Coronary artery (tissue), 2 donors: ENCODE results near the gene ATXN1.
A peak's percentile ranks its signal among the peaks of the same experiment; 100 is the strongest.

Experiments
- DNase-seq: peaks from one replicate; pipeline ENCODE4 v3.0.0-alpha.2; 2017; ENCODE audit warnings: low spot score
- H3K27ac ChIP-seq, 2 donors: fragments of 200-600 bp; sonication (generic); one replicate each; pipeline ENCODE4 v1.5.1; 2016 to 2019
- H3K4me3 ChIP-seq: fragments of 200-600 bp; sonication (generic); 2 replicates; pipeline ENCODE4 v1.5.1; 2016; ENCODE audit warnings: mild to moderate bottlenecking, moderate library complexity
- TF ChIP-seq, protein P1 (sequence below): fragments of 200-600 bp; sonication (generic); IDR thresholded peaks from one replicate; pipeline ENCODE4 v1.5.1; 2019; ENCODE audit warnings: antibody characterized with exemption

ATXN1 gene

DNA sequence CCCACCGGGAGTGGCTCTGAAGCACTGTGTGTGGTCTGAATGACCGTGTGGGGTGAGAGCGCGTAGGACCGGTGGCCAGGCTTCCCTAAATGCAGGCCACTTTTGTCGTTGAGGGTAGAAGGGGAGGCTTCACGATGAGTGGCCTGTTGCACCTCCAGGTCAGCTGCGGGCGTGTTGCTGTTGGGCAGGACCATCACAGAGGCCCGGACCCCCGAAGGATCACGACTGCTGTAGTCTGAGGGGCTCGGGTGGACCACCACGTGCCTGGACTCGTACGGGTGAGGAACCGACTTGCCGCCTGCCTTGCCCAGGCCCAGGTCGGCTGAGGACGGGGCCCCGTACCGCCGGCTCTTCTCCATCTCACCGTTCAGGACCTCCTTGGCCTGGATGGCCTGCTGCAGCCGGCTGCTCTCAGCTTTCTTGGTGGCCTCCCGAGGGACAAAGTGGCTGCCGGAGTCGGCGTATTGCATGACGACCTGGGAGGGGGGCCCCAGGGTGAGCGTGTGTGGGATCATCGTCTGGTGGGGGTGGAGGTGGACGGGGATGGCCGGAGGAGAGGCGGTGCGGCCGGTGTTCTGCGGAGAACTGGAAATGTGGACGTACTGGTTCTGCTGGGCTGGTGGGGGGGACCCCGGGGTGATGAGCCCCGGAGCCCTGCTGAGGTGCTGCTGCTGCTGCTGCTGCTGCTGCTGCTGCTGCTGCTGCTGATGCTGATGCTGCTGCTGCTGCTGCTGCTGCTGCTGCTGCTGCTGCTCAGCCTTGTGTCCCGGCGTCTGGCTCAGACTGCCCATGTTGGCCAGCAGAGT lies 434.1 kb downstream of the ATXN1 start:
- Histone ChIP-seq H3K27ac (no peak overlapping the region), H3K4me3 (no peak overlapping the region)
- TF ChIP-seq, protein P1, sequence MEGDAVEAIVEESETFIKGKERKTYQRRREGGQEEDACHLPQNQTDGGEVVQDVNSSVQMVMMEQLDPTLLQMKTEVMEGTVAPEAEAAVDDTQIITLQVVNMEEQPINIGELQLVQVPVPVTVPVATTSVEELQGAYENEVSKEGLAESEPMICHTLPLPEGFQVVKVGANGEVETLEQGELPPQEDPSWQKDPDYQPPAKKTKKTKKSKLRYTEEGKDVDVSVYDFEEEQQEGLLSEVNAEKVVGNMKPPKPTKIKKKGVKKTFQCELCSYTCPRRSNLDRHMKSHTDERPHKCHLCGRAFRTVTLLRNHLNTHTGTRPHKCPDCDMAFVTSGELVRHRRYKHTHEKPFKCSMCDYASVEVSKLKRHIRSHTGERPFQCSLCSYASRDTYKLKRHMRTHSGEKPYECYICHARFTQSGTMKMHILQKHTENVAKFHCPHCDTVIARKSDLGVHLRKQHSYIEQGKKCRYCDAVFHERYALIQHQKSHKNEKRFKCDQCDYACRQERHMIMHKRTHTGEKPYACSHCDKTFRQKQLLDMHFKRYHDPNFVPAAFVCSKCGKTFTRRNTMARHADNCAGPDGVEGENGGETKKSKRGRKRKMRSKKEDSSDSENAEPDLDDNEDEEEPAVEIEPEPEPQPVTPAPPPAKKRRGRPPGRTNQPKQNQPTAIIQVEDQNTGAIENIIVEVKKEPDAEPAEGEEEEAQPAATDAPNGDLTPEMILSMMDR, result no peak
- DNase-seq, result no peak

DNA sequence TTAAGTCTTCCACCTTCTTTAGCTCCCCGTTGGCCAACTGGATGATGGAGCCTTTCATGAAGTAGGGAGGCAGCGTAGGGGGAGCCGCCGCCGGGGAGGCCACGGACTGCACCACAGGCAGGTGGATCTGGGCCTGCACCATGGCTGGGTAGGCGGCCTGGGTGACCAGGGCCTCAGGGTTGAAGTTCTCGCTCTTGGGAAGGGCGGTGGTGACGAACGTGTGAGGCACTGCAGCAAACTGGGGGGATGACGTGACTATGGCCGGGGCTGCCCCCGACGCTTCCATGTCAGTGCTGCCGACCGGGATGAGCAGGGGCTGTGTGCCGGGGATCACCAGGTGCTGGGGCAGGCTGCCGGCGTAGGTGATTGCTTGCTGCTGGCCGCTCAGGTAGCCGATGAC lies 434.7 kb downstream of the ATXN1 start:
- no peak for DNase-seq
- TF ChIP-seq, protein P1, result no peak
- Histone ChIP-seq H3K4me3 (no peak overlapping the region), H3K27ac (no peak overlapping the region)

DNA sequence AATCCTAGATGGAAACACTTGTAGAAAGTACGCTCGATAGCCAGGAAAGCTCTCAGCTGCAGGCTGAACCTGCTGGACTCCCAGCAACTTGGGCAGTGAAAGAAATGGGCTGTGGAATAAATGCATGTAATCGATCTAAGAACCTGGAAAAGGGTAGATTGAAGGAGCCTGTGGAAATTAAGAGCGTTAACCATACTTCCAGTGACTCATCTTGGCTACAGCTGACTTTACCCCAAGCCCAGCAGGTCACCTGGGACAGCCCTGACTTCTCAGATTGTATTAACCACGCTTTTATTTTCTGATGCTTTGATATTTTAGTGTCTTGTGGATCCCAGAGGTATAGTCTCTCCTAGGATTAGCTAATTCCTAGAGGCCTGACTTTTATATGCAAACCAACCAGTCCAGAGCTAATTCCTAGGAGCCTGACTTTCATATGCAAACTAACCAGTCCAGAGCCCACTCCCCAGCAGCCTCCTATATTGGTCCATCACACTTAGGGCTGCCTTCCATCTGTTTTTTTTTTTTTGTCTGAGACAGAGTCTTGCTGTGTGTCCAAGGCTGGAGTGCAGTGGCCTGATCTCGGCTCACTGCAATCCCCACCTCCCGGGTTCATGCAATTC lies 436.5 kb downstream of the ATXN1 start:
- Histone ChIP-seq H3K4me3 (no peak overlapping the region), H3K27ac (no peak overlapping the region)
- TF ChIP-seq, protein P1, result no peak
- no peak for DNase-seq

DNA sequence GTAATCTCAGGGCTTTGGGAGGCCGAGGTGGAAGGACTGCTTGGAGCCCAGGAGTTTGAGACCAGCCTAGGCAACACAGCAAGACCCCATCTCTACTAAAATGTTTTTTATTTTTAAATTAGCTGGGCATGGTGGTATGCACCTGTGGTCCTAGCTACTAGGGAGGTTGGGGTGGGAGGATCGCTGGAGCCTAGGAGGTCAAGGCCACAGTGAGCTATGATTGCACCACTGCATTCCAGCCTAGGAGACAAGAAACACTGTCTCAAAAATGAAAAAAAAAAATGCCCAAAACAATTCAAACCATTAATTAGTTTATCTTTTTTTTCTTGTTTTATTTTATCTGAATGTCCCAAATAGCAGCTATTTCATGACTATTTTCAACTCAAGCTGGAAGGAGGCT lies 437.1 kb downstream of the ATXN1 start:
- H3K27ac ChIP-seq, result no peak overlapping the region
- no peak for DNase-seq
- TF ChIP-seq, protein P1, result no peak
- H3K4me3 ChIP-seq, result no peak overlapping the region

DNA sequence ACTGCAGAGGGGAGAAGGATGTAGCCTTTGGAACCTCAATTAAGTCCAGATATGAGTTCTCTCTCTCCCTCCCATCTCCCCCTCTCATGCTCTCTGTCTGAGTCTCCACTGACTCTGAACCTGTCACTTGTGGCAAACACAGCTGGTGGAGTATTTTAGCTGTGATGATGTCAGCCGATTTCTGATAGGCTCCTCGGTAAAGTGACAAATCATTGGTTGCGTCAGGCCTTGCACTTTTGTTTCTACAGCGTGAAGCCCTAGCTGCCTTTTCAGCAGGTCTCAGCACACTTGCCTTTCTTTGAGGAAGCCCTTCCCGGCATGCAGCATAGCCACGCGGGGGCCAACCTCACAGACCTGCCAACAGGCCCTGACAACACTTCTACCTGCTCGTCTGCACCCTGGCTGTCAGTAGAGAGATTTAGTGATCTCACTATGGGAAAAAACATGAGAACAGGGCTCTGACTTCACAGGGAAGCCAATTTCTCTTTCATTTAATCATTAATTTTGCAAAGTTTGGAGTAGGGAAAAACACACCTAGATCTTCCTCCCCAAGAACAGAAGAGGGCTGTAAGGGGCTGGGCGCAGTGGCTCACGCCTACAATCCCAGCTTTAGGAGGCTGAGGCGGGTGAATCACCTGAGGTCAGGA lies 438.5 kb downstream of the ATXN1 start:
- no peak overlapping the region for H3K4me3 ChIP-seq
- TF ChIP-seq, protein P1, result no peak
- peak overlapping the region; percentile 49 to 85 for H3K27ac ChIP-seq
- no peak for DNase-seq

DNA sequence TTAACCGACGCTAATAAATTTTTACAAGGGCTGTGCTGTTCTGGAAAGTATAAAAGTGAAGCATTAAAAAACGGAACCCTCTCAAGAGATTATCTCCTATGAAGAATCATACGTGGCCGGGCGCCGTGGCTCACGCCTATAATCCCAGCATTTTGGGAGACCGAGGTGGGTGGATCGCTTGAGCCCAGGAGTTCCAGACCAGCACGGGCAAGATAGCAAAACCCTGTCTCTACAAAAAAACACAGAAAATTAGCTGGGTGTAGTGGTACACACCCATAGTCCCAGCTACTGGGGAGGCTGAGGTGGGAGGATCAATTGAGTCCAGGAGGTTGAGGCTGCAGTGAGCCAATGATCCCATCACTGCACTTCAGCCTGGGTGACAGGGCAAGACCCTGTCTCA lies 439.4 kb downstream of the ATXN1 start:
- Histone ChIP-seq H3K27ac (peak overlapping the region; percentile 85 to 88), H3K4me3 (no peak overlapping the region)
- DNase-seq, result no peak
- TF ChIP-seq, protein P1, result no peak
